Fibroblast of skin of scalp (primary cell): ENCODE results near the gene KRT14. TPM values are rescaled to one million over a fixed set of nuclear protein-coding genes. Genes with fewer than 3 reads are reported as not detected.
"Not testable (repeated sequence)": the region's sequence is repeated elsewhere in the genome, so short reads cannot be mapped to it uniquely, and the experiment has no call there.

Source experiments
- DNase-seq: peaks from one replicate; pipeline ENCODE4 v3.0.0-alpha.2; 2013
- polyA plus RNA-seq, 2 experiments: library from polyadenylated mRNA; unstranded; fragments of 120-200 nt; gene quantifications; one replicate each; pipeline ENCODE4 v1.2.1, GENCODE V29; 2013; ENCODE audit not compliant: insufficient read length in 2 of 2

KRT14 gene
- 23.6 TPM for polyA plus RNA-seq (2013, experiment 1 of 2; ENCODE audit: insufficient read length)
- polyA plus RNA-seq (2013, experiment 2 of 2; ENCODE audit: insufficient read length): 21.4 TPM

GRCh38 chr17:41586863-41587495, at the start of gene KRT14:
TSS of gene KRT14 (minus strand) at chr17:41586895. CDS start at chr17:41586834, 61 bp downstream.
- DNase-seq: peak; percentile 28

GRCh38 chr17:41635121-41636097, 48.7 kb upstream of the KRT14 start:
- DNase-seq: peak; percentile 53

DNA sequence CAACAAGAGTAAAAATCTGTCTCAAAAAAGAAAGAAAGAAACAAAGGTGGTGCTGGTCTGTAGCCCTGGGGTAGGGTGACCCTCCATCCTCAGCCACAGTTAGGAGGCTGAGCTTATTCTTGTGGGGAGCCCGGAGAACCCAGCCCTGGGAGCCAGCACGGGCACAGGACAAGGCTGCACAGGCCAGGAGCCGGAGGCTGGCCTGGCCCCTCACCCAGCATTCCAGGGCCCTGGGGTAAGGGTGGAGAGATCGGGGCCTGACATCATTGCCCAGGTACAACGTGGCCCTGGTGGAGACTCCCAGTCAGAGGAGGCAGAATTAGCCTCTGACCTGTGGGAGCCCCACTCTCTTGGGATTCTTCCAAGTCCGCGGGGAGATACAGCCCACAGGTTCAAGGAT, 47.9 kb upstream of the KRT14 start:
- DNase-seq: no peak

- no peak for DNase-seq
These were observed 47.0 kb upstream of the KRT14 start for GRCh38 chr17:41633556-41634199.

GRCh38 chr17:41632482-41633105, 45.9 kb upstream of the KRT14 start:
- no peak for DNase-seq

DNA sequence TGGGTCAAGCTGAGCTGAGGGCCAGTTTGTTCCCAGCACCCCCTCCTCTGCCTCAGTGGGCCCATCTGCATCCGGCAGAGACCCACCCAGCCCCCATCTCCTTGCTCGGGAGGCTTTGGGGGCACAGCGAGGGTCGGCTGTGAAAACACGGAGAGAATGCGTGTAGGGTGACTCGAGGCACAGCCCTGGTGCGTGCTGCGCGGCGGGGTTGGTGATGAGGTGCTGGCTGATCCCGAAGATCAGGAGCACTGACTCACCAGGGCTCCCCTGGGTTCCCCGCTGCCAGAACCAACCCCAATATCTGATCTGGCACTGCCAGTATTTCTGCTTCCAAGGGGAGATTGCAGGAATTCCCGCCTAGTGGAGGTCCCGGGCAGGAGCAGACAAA, 45.2 kb upstream of the KRT14 start:
- DNase-seq: no peak

- no peak for DNase-seq
These were observed 44.6 kb upstream of the KRT14 start for GRCh38 chr17:41631025-41631897.

GRCh38 chr17:41629826-41630670, 43.4 kb upstream of the KRT14 start:
- DNase-seq: no peak

DNA sequence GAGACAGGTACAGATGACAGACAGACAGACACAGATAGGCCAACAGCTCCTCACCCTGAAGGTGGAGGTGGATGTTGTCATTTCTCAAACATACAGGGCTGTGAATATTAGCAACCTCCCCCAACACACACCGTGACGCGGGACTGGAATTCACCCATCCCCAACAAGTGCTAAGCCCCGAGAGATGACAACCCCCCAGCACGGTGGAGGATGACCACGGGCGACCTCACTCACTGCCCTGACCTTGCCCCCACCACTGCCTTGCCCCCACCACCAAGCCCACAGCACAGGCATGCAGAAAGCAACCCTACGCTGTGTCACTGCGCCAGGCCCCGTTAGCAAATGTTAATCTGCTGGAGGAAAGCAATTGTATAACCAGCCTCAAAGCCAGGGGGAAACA, 42.6 kb upstream of the KRT14 start:
- no peak for DNase-seq

DNA sequence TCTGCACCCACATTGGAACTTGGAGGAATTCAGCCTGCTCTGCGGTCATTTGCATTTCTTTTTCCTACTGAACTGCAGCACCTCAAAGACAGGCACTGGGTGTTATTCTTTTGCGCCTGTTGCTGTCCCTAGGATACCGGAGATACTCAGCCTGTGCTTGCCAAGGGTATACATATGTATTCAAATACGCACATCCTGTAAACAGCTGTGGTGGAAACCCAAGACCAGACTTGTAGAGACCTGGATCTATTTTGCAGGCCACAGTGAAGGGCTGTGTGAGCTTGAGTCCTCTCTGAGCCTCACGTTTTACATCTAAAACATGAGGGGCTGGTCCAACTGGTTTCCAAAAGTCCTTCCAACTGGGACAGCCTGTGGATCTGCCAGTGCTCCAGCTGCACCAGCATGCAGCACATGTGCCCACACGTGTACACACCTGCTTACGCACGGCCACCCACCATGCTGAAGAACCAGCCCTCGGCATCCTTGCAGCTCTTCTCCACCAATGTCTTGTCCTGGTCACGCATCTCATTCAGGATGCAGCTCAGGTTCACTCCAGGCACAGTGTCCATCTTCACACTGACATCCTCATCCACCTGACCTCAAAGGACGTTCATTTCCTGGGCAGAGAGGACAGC, 42.0 kb upstream of the KRT14 start:
- DNase-seq: not testable (repeated sequence)

DNA sequence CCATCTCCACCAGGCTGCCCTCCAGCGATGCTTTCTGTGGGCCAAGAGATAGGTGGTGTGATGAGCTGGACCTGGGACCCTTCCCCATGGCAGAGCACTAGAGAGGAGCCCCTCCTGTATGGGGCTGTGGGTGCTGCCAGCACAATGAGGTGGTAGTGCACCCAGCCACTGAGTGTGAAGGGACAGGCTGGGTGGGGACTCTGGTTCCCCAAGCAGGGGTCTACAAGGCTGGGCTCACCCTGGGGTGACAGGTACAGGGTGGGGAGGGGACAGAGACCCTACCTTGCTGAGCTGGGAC, 41.3 kb upstream of the KRT14 start:
- DNase-seq: not testable (repeated sequence)

GRCh38 chr17:41627316-41628072, 40.8 kb upstream of the KRT14 start:
- no peak for DNase-seq

GRCh38 chr17:41626914-41627295, 40.2 kb upstream of the KRT14 start:
- not testable (repeated sequence) for DNase-seq

DNA sequence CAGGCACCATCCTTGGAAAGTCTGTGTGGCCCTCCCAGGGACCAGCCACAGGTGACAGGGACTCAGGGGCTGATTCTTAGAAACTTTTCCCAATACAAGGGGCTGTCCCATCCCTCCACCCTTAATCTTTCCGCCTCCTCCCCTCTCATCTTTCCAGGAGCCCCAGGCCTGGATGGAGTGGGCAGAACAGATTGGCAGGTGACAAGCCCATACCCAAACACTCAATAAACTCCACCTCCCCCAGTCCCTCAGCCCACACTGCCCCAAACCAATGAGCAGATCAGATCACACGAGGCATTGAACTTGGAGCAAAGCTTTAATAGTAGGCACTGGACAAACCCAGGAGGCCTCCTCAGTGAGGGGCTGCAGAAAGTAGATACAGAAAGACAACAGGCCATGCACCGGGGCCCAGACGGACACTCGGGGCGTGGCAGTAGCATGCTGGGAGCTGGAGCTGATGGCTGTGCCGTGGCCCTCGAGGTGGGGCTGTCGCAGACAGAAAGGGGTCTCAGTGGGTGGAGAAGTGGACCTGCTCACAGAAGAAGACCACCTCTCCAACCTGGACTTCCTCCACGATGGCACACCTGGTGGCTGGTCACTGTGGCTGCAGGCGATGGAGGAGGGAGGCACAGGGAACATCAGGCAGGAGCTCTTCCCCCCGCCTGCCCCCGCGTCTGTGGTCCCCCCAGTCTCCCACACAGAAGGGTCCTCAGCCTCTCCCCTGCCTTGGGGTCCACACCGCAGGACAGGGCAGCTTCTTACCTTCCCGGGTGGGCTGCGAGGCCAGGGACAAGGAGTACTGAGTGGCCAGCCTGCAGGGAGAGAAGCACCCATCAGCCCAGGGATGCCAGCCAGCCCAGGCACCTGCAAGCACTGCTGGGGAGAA, 39.6 kb upstream of the KRT14 start:
- not testable (repeated sequence) for DNase-seq

DNA sequence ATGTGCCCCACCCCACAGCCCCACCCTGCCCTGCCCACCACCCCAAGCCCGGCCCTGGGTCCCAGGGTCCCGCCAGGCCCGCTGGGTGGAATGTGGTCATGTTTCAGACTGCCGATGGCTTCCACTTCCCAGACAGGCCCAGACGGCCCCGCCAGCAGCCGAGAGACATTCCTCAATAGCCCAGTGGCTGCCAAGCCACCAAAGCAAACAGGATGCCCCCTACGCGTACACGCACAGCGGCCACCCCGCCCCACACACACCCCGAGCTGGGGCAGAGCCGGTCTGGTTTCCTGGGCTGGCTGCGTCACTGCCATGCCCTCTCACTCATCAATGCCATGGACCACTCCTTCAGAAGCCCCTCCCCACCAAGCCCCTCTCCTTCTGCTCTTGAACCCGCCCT, 38.9 kb upstream of the KRT14 start:
- DNase-seq: peak; percentile 71

GRCh38 chr17:41624208-41625101, 37.8 kb upstream of the KRT14 start, which contains the start of gene KRT17:
TSS of gene KRT17 (minus strand) at chr17:41624575. CDS start at chr17:41624509, 66 bp downstream.
- DNase-seq: no peak

DNA sequence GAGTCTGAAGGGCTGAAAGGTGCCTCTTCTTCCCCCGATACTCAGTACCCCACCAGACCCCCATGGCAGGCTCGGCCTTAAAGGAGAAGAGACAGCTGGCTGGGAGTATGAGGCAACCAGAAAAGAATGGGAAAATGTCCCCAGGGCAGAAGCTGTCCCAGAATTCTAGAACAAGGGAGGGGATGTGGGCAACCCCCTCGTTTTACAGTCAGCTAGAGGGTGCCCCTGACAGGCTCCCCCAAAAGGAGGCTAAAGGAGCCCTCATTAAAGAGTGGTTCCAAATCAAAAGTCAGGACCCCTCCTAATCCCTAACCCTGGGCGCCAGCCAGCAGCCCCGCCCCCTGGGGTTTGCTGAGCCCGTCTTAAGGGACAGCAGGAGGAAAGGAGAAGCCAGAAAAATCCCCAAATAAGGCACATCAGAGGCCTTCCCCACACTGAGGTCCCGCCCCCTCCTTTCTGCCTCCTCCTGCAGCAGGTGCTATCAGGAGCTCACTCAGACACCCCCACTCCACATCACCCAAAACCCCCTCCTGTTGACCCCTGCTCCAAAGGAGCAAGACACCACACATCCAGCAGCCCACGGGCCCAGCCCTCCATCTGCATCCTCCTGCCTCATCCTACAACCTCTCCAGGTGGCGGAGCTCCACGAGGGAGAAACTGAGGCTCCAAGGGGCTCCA, 36.6 kb upstream of the KRT14 start:
- not testable (repeated sequence) for DNase-seq
